Activated naive CD4-positive, alpha-beta T cell (primary cell): Measurements from ENCODE around the gene TMEM117.

Experiments
- DNase-seq, 4 experiments: peaks; one replicate each; lab custom pipeline; 2025; lab: John Stamatoyannopoulos, UW

The TMEM117 gene

DNA sequence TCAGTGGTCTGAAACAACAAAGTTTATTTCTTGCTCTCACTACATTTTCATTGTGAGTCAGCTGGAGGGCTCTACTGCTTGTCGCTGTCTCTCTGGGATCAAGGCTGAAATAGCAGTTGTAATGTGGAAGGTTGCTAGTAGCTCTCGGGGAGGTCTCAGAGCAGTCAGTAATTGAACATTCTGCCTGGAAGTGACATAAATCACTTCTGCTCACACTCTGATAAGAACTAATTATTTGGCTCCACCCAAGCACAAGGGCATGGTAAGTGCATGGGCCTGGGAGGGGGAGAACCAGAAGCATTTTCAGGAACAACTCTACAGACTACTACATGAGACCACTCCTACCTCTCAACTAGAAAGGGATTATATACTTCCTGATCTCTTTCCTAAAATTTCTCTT lies 128.2 kb downstream of the TMEM117 start:
- no peak for DNase-seq

DNA sequence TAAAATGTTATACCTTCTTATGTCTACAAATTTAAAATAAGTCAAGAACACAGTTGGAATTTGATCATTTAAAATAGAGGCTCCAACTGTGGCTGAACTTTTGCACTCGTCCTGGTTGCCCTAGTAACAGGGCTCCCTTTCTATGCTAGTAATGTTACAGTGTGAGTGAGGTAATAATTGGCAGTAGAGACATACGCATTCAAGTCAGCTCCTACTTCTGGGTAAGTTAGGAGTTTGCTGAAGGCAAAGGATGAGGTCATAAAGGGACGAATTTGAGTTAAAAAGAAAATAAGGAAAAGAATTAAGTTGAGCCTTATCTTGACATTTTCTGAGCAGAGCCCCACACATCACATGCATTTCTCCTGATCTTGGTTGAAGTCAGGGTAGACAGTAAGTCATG lies 129.1 kb downstream of the TMEM117 start:
- DNase-seq = no peak

DNA sequence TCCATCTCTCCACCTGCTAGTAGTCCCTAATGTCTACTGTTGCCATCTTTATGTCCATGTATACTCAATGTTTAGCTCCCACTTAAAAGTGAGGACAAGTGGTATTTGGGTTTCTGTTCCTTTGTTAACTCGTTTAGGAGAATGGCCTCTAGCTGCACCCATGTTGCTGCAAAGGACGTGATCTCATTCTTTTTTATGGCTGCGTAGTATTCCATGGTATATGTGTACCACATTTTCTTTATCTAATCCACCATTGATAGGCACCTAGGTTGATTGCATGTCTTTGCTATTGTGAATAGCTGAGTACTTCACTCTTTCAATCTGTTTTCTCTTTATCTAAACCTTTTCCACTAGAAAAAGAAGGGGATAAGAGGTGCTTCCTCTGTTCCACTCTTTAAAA lies 130.0 kb downstream of the TMEM117 start:
- no peak for DNase-seq

DNA sequence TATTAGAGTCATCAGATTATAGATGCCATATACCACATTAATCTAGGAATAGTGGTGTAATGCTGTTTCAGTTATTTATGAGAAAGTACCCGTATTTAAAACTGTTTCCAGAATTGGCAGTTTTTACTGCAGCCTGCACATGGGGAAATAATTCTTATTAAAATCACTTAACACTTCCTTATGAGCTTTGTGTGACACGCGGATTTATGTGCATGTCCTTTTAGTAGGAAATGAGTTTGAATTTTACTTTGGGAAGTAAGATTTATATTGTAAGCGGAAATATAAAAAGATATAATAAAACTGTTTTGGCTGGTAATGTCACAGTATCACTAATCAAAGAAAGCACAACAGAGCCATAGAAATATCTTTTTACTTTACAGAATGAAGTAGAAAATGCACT lies 132.9 kb downstream of the TMEM117 start:
- no peak for DNase-seq

GRCh38 chr12:43969882-43970281 lies 134.0 kb downstream of the TMEM117 start:
- DNase-seq = no peak

GRCh38 chr12:43973385-43973784 lies 137.5 kb downstream of the TMEM117 start:
- DNase-seq = no peak

- no peak for DNase-seq
These were observed 138.1 kb downstream of the TMEM117 start for GRCh38 chr12:43973993-43974392.

DNA sequence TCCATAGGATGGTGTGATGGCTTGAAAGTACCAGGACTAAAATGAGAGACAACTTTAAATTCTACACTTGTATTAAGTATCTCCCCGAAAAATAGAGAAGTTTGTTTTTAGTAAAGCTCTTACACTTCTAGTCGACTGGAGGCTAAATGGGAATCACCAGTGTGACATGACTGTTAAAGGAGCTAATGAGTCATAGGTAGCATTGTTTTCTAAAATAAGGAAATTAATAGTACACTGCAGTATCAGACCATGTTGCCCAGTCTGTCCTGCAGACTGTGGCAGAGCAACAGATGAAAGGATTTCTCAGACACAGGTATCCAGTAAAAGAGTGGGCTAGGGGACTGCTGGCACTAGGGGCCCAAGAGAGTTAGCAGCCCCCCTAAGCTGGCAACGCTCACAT lies 140.1 kb downstream of the TMEM117 start:
- no peak for DNase-seq

- no peak for DNase-seq
These were observed 142.7 kb downstream of the TMEM117 start for GRCh38 chr12:43978556-43978955.

DNA sequence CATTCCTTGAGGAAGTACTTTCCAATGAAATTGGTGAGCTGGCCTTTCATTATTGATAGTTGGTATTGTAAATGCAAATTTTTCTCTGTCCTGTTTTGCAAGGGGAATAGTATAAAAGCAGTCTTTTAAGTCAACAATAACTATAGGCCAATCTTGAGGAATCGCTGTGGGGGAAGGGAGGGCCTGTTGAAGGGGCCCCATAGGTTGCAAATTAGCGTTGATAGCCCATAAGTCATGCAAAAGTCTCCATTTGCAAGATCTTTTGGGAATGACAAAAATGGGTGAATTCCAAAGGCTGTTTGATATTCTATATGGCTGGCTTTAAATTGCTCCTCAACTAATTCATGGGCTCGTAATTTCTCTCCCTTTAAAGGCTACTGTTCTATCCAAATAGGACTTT lies 143.6 kb downstream of the TMEM117 start:
- no peak for DNase-seq

DNA sequence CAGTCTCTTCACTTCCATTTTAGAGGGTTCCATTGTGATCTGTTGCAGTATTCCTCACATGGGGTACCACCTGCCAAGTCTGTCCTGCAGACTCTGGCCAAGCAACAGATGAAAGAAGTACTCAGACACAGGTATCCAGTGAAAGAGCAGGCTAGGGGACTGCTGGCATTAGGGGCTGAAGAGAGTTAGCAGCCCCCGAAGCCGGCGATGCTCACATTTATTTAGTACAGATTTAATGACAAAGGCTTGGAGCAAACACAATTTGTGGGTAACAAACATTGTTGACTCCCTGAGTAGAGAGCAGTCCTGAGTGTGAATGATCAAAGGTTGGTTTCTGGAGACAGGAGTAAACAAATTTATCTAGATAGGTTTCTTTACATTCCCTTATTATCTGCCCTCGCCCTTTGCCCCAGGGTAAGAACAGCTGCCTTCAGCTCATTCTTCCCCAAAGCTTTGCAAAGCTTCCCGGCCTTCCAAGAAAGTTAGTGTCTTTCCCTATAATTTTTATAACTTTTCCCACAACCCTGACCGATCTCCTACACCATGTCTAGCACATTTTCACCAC lies 144.8 kb downstream of the TMEM117 start:
- DNase-seq = no peak

GRCh38 chr12:43981726-43982125 lies 145.8 kb downstream of the TMEM117 start:
- no peak for DNase-seq

DNA sequence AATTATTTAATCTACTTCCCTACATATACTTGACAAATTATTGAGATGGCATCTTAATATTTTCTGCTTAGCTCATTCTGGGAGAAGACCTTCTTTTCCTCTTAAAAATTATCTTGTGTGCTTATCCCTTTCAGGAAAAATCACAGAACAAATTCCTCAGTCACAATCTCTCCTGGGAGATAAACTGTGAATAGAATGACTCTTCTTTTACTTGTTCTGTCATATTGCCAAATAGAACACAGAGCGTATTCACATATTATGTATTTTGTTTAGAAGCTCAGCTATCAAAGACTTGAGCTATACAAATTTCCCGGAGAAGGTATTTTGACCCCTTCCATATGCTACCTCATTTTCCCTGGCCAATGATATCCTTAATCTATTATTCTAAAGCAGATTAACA lies 146.7 kb downstream of the TMEM117 start:
- no peak for DNase-seq

DNA sequence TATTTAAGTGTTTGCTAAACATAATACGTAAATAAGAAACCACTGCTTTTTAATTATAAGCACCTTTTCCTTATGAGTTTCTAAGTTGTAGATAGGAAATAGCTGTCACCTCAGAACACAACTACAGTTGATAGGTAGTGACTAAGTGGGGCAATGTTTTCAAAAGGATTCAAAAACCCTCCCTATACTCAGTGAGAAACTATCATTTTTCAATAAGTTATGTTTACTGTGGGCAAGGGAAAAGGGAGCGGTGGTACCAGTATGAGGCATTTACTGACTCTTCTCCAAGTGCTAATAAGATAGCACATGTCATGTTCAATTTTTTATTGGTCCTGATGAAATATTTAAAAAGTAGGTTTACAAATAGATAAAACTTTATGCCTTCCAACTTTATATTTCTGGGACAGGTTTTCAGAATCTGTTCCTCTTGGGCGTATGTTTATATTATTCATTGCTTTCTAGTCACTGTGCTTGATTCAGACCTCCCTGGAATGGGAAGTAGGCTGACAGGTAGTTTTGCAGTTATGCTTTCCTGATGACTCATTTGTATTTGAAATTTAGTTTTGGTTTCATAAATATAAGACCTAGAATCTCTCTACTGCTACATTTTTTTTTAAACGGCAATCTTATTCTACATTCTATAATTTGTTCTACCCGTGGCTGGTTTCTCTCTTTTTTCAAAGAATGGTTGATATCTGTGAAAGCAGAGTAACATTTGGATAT lies 153.1 kb downstream of the TMEM117 start:
- no peak for DNase-seq

DNA sequence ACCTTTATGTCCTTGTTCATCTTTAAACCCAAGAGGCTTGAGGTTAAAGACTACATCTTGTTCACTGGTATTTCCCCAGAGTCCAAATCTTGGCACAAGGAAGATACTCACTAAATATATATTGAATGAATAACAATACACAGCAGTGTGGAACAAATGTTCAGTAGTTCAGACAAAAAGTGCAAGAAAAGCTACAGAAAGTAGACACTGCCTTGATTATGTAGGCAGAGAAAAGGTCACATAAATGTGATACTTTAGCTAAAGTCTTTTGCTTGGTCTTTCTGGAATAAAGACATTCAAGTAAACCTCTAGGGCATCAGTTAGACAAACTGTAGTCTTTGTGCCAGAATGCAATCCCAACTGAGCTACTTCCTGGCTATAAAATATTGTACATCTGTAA lies 157.0 kb downstream of the TMEM117 start:
- no peak for DNase-seq

DNA sequence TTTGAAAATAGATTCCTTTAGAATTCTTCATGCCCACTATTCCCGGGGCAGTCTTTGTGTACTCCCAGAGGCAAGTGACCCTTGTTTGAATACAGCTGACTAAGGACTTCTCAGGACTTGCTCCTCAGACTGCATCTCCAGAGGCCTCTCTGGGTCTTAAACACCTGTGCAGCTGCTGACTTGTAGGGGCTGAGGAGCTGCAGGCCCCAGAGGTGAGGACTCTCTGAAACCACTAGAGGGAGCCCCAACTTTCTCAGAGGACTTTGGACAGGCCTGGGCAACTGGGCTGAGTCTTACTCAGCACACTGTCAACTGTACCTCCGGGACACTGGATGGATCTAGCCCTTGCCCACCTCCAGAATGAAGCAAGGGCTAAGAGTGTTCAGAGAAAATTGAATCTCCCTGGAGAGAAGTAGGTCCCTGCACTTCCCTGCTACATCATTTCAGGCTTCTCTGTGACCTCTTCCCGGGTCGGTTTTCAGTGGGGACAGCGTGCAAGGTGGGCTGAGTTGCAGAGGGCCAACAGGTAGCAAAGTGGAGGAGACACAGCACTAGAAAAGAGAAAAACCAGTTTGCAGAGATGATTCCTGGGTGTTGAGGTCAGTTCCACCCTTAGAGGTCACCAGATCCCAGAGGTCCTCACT lies 164.6 kb downstream of the TMEM117 start:
- no peak for DNase-seq

DNA sequence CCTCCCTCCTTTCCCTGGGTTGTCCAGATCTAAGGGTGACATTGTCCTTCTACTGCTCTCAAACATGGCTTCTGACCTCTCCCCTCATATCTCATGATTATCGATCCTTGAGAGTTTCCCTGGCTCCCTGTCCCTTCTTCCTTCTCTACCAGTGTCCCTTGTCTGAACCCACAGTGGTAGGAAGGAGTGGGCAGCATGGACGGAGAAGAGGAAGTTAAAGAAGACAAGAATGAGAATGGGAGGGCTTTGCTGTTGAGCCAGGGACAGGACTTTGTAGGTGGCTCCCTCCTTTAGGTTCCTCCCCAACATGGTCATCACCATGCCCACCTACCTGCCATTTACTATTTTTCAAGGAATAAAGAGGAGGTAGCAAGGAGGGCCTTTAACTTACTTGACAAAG lies 166.7 kb downstream of the TMEM117 start:
- DNase-seq = no peak

- no peak for DNase-seq
These were observed 167.8 kb downstream of the TMEM117 start for GRCh38 chr12:44003721-44004120.

DNA sequence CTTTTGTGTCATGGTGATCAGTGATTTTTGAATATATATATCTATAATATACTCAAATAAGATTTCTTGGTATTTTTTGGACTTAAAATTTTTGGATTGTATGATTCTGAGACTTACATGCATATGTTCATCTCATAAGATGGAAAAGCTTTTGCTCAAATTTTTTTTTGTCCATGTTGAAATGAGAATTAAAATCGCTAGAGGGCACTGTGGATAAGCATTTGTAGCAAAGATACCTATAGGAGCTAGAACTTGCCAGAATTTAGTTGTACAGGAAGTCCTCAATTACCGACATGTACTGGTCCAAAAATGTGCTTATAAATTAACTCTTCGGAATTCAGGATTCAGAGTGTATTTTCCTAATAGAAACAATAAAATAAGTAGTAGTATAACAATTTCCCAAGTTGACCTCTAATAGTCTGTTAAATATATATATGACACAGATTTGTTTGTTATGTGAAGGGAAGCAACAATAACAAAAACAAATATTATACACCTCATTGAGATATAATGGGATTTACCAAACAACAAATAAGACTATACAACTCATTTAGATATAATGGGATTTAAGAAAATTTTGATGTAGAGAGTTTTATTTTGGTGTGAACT lies 179.6 kb downstream of the TMEM117 start:
- no peak for DNase-seq

- DNase-seq = no peak
These were observed 181.3 kb downstream of the TMEM117 start for GRCh38 chr12:44017216-44017615.

- no peak for DNase-seq
These were observed 183.2 kb downstream of the TMEM117 start for GRCh38 chr12:44019118-44019517.

- no peak for DNase-seq
These were observed 184.7 kb downstream of the TMEM117 start for GRCh38 chr12:44020555-44020954.

DNA sequence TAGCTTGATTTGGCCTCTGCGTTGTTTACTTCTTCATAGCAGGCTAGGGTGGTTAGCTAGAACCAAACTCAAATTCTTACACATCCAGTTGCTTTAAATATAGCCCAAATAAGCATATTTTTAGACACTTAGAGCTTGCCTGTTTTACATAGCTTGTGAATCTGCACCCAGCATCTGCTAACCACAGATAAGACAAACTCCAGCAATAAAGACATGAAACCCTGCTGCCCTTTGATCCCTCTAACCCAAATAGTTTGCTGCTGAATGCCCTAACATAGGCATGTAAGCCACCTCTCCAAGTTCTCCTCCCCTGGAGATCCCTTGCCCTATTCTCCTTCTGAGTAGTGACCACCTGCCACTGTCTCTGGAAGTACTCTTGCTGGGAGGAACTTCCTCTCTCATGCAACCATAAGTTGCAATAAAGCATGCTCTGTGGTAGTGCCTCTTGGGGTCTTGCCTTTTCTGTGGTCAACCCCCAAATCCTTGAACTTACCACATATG lies 185.6 kb downstream of the TMEM117 start:
- no peak for DNase-seq
